AG09309 (cell line): ENCODE results near the gene CFAP99.

Source experiments
- DNase-seq: peaks from one replicate; pipeline ENCODE4 v3.0.0-alpha.2; 2010; ENCODE audit warnings: low read depth
- H3K4me3 ChIP-seq: 2 replicates; pipeline ENCODE4 v1.5.1; 2011; ENCODE audit warnings: mild to moderate bottlenecking, low read depth, low read length, moderate library complexity; ENCODE audit not compliant: control insufficient read depth
- CTCF ChIP-seq: IDR thresholded peaks from 2 replicates; pipeline ENCODE4 v1.5.1; 2011; ENCODE audit warnings: mild to moderate bottlenecking, low read depth, low read length, inconsistent platforms; ENCODE audit not compliant: insufficient read depth, control insufficient read depth; ENCODE audit errors: missing control alignments

CFAP99 gene

DNA sequence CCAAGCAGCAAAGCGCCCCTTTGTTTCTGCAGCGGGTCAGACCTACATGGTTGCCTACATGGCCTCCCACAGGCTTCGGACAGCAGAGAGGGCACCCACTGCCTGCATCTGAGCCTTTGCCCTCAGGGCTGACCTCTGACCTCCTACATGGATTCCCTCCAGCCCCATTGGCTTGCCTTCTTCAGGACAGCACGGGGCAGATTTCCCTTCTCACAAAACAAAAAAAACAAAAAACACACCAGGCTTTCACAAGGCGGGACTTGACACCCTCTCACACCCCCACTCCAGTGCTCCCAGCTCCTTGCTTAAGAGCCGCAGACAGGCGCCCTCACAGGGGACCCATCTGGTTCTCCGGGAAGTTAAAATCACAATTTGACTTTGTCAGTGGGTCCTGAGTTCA lies 33.2 kb upstream of the CFAP99 start:
- no peak for TF ChIP-seq CTCF
- DNase-seq: no peak
- no peak overlapping the region for H3K4me3 ChIP-seq

GRCh38 chr4:2386717-2387116 lies 32.0 kb upstream of the CFAP99 start:
- DNase-seq: no peak
- no peak overlapping the region for H3K4me3 ChIP-seq
- no peak for TF ChIP-seq CTCF

- no peak for TF ChIP-seq CTCF
- H3K4me3 ChIP-seq: no peak overlapping the region
- DNase-seq: no peak
These were observed 31.5 kb upstream of the CFAP99 start for GRCh38 chr4:2387218-2387617.

DNA sequence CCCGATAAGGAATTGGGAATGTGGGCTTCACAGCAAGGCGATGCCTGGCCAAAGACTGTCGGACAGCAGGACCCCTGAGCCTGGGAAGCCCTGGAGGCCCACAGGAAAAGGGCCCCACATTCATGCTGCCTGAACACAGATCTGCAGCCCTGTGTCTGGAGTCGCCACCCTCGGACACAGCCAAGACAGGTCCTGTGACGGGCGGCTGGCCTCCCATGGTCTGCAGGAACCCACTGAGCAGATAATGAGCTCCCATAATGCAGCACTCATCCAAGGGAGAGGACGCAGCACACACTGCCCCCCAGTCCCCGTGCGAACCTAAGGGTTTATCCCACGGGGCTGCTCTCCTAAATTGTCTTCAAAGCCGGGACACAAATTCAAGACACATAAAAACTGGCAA lies 30.9 kb upstream of the CFAP99 start:
- no peak for DNase-seq
- H3K4me3 ChIP-seq: no peak overlapping the region
- no peak for TF ChIP-seq CTCF

GRCh38 chr4:2388429-2389182 lies 30.1 kb upstream of the CFAP99 start:
- no peak for DNase-seq
- TF ChIP-seq CTCF: no peak

GRCh38 chr4:2389691-2390090 lies 29.1 kb upstream of the CFAP99 start:
- no peak for DNase-seq
- no peak for TF ChIP-seq CTCF
- H3K4me3 ChIP-seq: no peak overlapping the region

More at GRCh38 chr4:2388429-2389182, 30.1 kb upstream of the CFAP99 start:
- no peak overlapping the region; the same call in 1 of the 2 replicates for H3K4me3 ChIP-seq

GRCh38 chr4:2390146-2390545 lies 28.6 kb upstream of the CFAP99 start:
- no peak overlapping the region for H3K4me3 ChIP-seq
- no peak for TF ChIP-seq CTCF

More at GRCh38 chr4:2390146-2390545, 28.6 kb upstream of the CFAP99 start:
- no peak for DNase-seq
